Gastroesophageal sphincter (tissue), 4 donors: Measurements from ENCODE around the gene IGFBP7. TPM values are rescaled to one million over a fixed set of nuclear protein-coding genes. Genes with fewer than 3 reads are reported as not detected.

Experiments
- ATAC-seq: fragments of 150-250 bp; one replicate; pipeline ENCODE4 v1.9.1; 2016; ENCODE audit warnings: mild to moderate bottlenecking, moderate library complexity
- H3K27ac ChIP-seq, 4 donors: fragments of 200-600 bp; sonication (generic) in 3 of 4; 1 replicate in 3 of 4; 2 replicates in 1 of 4; pipeline ENCODE4 v1.5.1; 2016 to 2019
- H3K27me3 ChIP-seq: fragments of 200-600 bp; sonication (generic); one replicate; pipeline ENCODE4 v1.5.1; 2019
- H3K36me3 ChIP-seq, 2 donors: fragments of 200-600 bp; sonication (generic); one replicate each; pipeline ENCODE4 v1.5.1; 2019; ENCODE audit warnings: control low read depth in 1 of 2
- H3K4me1 ChIP-seq, 3 donors: fragments of 200-600 bp; sonication (generic); 1 replicate in 2 of 3; 2 replicates in 1 of 3; pipeline ENCODE4 v1.5.1; 2016 to 2019; ENCODE audit warnings: control low read depth in 2 of 3
- H3K4me3 ChIP-seq, 2 donors: fragments of 200-600 bp; sonication (generic); one replicate each; pipeline ENCODE4 v1.5.1; 2019; ENCODE audit warnings: mild to moderate bottlenecking in 1 of 2, moderate library complexity in 1 of 2
- H3K9me3 ChIP-seq, 3 donors: fragments of 200-600 bp; sonication (generic); one replicate each; pipeline ENCODE4 v1.5.1; 2017 to 2019; ENCODE audit warnings: control low read depth in 2 of 3
- EP300 ChIP-seq: sonication (generic); formaldehyde crosslinking; IDR thresholded peaks from one replicate; pipeline ENCODE4 v1.6.1; 2017; ENCODE audit warnings: antibody characterized with exemption, mild to moderate bottlenecking
- POLR2A ChIP-seq, 2 donors: fragments of 450-650 bp; IDR thresholded peaks; one replicate each; pipeline ENCODE4 v1.6.1; 2017; ENCODE audit warnings: antibody characterized with exemption in 2 of 2, mild to moderate bottlenecking in 2 of 2, moderate library complexity in 1 of 2
- POLR2AphosphoS5 ChIP-seq: sonication (generic); formaldehyde crosslinking; IDR thresholded peaks from one replicate; pipeline ENCODE4 v1.6.1; 2017; ENCODE audit warnings: antibody characterized with exemption
- WGBS, 2 donors: methylation state at CpG; one replicate each; pipeline ENCODE4 v1.1.5; 2018; ENCODE audit warnings: low coverage in 1 of 2; 5-methylcytosine and 5-hydroxymethylcytosine counted together
- total RNA-seq, 4 donors: library from RNA; depleted of rRNA; stranded (reverse); fragments of >200 nt; gene quantifications; one replicate each; pipeline ENCODE4 v1.1.0, GENCODE V29; 2016
- TF ChIP-seq, protein P1 (sequence below), 4 experiments: fragments of 200-600 bp in 2 of 4; fragments of 450-650 bp in 2 of 4; sonication (generic) in 1 of 4; IDR thresholded peaks; one replicate each; pipeline ENCODE4 v1.5.1; 2017 to 2019; ENCODE audit warnings: antibody characterized with exemption in 4 of 4, mild to moderate bottlenecking in 2 of 4, moderate library complexity in 2 of 4

The IGFBP7 gene
- total RNA-seq, 4 donors from 2014 or later: 478 to 876 (median 798) TPM

DNA sequence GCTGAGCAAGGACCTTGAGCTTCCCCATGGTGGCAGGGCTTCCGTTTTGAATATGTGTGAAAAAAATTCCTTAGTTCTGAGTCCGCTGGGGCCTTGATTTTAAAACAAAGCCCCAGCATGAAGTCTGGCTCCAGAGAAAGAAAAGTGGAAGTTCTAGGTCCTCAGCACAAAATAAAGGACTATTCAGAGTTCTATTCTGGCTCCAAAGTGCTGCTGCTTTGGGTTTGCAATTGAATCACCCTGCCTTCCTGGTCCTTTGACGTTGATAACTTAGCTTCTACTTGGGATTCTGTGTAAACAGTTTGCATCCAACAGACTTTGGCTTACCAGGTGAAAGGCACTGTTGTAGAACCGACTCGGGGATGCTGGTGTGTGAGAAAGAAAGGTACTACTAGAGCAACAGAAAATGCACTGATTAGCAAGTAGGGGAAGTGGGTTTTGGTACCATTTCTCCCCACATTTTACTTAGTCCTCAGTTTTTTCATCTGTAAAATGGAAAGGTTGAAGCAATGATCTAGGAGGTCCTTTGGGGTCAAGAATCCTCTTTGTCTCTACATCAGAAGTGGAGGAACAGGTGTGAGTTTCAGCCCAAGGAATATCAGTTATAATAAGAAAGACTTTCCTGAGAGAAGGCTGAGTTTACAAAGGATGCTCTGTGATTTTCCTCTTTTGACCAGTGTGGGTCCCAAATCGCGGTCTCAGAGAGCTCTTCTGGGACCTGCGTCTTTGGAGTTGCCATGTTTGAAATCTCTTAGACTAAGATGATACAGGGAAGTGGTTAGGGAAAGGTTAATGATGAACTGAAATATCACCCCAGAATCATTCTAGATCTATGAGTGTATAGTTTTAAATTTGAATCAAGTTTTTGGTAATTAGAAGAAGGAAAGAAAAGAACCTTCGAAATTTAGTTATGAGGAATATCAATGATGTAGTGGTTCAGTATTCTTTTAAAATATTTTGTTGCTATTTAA, 28.2 kb downstream of the IGFBP7 start:
- WGBS, 2 donors: 55 to 93% methylated on average over 4 to 9 of the region's 9 CpGs
- no peak for ATAC-seq

DNA sequence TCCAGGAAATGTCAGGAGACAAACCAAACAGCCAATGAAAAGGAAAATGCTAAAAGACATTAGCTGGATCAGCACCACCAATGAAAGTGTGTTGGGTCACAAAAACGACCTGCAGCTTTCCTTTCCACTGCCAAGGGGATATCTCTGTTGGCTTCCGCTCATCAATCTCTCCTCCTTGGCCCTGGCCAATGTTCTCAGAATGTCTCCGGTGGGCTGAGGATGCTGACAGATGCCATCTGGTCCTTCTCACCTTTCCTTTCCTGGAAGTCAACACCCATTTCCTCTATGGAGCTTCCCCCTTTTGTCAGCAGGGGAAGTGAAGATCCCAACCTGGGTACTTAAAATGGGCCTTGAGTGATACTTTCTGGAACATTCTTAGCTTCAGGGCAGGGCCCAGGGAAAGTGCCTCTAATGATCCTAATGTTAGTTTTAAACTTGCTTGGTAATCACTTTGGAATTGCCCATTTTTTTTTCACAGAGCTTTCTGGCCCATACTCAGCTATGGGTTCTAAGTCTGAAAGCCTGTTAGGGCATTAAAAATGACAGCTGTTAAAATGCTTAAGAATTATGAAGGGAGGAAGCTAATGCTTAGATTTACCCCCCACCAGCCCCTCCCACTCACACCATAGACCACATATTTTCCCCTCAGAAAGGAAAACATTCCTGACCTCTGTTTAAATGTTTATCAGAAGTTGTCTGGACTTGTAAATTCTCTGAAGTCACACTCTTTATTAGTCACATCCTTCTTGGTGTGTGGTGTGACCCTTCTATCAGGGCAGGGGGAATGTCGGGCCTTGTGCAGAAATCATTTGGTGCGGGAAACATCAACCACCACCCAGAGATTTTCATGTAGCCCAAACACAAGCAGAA, 29.2 kb downstream of the IGFBP7 start:
- peak; percentile 70 for ATAC-seq
- Histone ChIP-seq H3K27me3 (no peaks in the 10 kb centered on the region), H3K4me3 (no peak overlapping the region), H3K36me3 (no peaks in the 10 kb centered on the region), H3K4me1 (peaks cover 19 to 69% (median 29%) of the 10 kb centered on the region in 3 donors), H3K27ac (peak overlapping the region; percentile 78 to 88 (median 79)), H3K9me3 (no peaks in the 10 kb centered on the region)
- WGBS, 2 donors: 31 to 68% methylated on average over 3 to 5 of the region's 5 CpGs
- TF ChIP-seq, protein P1, sequence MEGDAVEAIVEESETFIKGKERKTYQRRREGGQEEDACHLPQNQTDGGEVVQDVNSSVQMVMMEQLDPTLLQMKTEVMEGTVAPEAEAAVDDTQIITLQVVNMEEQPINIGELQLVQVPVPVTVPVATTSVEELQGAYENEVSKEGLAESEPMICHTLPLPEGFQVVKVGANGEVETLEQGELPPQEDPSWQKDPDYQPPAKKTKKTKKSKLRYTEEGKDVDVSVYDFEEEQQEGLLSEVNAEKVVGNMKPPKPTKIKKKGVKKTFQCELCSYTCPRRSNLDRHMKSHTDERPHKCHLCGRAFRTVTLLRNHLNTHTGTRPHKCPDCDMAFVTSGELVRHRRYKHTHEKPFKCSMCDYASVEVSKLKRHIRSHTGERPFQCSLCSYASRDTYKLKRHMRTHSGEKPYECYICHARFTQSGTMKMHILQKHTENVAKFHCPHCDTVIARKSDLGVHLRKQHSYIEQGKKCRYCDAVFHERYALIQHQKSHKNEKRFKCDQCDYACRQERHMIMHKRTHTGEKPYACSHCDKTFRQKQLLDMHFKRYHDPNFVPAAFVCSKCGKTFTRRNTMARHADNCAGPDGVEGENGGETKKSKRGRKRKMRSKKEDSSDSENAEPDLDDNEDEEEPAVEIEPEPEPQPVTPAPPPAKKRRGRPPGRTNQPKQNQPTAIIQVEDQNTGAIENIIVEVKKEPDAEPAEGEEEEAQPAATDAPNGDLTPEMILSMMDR (IDR thresholded peaks at IDR 0.05): no peak
- TF ChIP-seq POLR2AphosphoS5 (peak; percentile 86), POLR2A (IDR thresholded peaks at IDR 0.05) (no peak), EP300 (no peak)

More for the DNA sequence above, 28.2 kb downstream of the IGFBP7 start:
- peaks cover 19 to 64% (median 29%) of the 10 kb centered on the region in 3 donors for H3K4me1 ChIP-seq
- H3K9me3 ChIP-seq: no peaks in the 10 kb centered on the region
- no peaks in the 10 kb centered on the region for H3K36me3 ChIP-seq
- peak overlapping the region; percentile 78 to 88 (median 79) for H3K27ac ChIP-seq
- TF ChIP-seq POLR2AphosphoS5 (no peak), EP300 (no peak), POLR2A (IDR thresholded peaks at IDR 0.05) (no peak)
- TF ChIP-seq, protein P1 (IDR thresholded peaks at IDR 0.05): no peak
- no peaks in the 10 kb centered on the region for H3K27me3 ChIP-seq
- H3K4me3 ChIP-seq: no peak overlapping the region

DNA sequence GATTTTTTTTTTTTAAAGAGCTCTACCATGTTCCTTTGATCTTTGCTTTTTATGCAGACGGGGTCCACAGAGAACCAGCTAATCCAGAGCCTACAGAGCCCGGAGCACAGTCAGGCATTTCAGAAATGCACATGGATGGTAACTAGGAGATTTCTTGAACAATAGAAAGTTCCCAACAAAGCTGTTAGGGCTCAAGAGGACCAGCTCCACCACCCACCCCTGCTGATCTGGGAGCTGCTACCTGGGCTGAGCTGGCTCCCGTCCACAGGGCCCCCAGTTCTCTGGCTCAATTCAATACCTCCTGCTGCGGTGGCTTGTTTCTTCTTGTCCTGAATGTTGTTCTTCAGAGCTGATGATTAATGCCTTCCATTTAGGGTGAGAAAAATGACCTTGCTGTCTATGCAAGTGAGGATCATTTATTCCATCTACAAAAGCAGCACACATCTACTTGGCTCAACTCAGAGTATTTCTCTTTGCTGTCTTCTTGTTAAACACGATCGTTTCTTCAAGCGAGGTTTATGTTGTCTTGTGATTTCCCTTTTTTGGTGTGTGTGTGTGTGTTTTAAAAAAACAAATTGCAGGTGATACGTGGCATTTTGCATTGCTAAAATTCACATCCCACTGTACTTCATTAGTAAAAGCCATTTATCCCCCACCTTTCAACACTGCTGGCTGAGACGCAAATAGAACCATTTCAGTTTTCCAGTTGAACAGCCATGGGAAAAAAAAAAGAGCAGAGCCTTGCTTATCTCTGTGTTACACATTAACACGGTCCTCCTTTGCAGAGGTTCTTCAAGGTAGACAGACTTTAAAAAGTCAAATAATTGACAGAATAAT, 31.3 kb downstream of the IGFBP7 start:
- Histone ChIP-seq H3K27ac (peak overlapping the region; percentile 56 to 79 (median 78)), H3K36me3 (no peaks in the 10 kb centered on the region), H3K4me3 (peak overlapping the region in 1 of 2 donors; percentile 6), H3K4me1 (peaks cover 19 to 87% (median 35%) of the 10 kb centered on the region in 3 donors), H3K9me3 (no peaks in the 10 kb centered on the region), H3K27me3 (no peaks in the 10 kb centered on the region)
- no peak for ATAC-seq
- no peak for TF ChIP-seq POLR2AphosphoS5
- no peak for TF ChIP-seq POLR2A (IDR thresholded peaks at IDR 0.05)
- TF ChIP-seq EP300: no peak
- TF ChIP-seq, protein P1 (IDR thresholded peaks at IDR 0.05): no peak
- 15 to 24% methylated on average over 6 to 8 of the region's 10 CpGs for WGBS, 2 donors

DNA sequence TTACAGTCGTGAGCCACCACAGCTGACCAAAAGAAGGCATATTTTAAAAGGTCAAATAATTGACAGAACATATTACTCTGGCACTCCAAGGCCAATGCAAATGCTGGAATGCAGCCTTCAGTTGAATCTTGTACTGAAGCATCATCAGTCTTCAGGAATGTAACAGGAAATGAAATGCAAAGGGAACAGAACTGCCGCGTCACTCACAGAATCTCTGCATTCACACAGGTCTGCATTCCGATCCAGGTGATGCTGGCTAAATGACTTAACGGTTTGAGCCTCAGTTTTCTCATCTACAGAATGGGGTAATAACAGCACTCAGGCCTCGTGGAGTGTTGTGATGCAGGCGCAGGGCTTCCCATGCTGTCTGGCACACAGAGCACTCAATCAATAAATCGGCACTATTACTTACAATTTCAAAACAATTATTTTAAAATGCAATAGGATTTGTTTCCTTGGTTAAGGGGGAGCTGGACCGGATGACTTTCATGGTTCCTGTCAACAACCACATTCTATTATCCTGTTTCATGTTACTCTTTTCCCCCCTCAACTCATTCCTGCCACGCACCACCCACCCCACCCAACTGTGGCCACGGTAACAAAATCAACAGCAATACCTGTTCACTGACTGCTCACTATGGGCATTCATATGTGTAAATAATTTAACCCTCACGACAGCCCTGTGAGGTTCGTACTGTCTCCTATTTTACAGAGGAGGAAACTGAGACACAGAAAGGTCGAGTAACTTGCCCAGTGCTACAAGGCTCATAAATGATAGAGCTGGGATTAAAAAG, 32.4 kb downstream of the IGFBP7 start:
- H3K36me3 ChIP-seq: no peaks in the 10 kb centered on the region
- TF ChIP-seq POLR2AphosphoS5: no peak
- TF ChIP-seq EP300: no peak
- TF ChIP-seq POLR2A (IDR thresholded peaks at IDR 0.05): no peak
- TF ChIP-seq, protein P1 (IDR thresholded peaks at IDR 0.05): no peak
- peaks cover 11 to 85% (median 33%) of the 10 kb centered on the region in 3 donors for H3K4me1 ChIP-seq
- WGBS, 2 donors: 76 to 82% methylated on average over 9 to 14 of the region's 14 CpGs
- ATAC-seq: no peak
- no peaks in the 10 kb centered on the region for H3K27me3 ChIP-seq
- no peaks in the 10 kb centered on the region for H3K9me3 ChIP-seq
- H3K4me3 ChIP-seq: no peak overlapping the region
- peak overlapping the region in 3 of 4 donors; percentile 9 to 79 (median 79) for H3K27ac ChIP-seq
